ENCODE results near the gene KMT2C.
"Not testable (repeated sequence)": the region's sequence is repeated elsewhere in the genome, so short reads cannot be mapped to it uniquely, and the experiment has no call there.

DNA sequence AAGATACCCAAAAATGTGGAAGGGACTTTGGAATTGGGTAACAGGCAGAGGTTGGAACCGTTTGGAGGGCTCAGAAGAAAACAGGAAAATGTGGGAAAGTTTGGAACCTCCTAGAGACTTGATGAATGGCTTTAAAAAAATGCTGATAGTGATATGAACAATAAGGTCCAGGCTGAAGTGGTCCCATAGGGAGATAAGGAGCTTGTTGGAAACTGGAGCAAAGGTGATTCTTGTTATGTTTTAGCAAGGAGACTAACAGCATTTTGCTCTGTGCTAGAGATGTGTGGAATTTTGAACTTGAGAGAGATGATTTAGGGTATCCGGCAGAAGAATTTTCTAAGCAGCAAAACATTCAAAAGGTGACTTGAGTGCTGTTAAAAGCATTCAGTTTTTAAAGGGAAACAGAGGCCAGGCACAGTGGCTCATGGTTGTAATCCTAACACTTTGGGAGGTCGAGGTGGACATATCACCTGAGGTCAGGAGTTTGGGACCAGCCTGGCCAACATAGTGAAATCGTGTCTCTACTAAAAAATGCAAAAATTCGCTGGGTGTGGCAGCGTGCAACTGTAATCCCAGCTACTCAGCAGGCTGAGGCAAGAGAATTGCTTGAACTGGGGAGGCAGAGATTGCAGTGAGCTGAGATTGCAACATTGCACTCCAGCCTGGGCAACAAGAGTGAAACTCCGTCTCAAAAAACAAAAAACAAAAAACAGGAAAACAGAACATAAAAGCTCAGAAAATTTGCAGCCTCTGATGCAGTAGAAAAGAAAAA is 34.6 kb upstream of the KMT2C start:
- TF ChIP-seq, protein P1, sequence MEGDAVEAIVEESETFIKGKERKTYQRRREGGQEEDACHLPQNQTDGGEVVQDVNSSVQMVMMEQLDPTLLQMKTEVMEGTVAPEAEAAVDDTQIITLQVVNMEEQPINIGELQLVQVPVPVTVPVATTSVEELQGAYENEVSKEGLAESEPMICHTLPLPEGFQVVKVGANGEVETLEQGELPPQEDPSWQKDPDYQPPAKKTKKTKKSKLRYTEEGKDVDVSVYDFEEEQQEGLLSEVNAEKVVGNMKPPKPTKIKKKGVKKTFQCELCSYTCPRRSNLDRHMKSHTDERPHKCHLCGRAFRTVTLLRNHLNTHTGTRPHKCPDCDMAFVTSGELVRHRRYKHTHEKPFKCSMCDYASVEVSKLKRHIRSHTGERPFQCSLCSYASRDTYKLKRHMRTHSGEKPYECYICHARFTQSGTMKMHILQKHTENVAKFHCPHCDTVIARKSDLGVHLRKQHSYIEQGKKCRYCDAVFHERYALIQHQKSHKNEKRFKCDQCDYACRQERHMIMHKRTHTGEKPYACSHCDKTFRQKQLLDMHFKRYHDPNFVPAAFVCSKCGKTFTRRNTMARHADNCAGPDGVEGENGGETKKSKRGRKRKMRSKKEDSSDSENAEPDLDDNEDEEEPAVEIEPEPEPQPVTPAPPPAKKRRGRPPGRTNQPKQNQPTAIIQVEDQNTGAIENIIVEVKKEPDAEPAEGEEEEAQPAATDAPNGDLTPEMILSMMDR (tag by site-specific recombination; IDR thresholded peaks at IDR 0.05) = not testable (repeated sequence)
- TF ChIP-seq ZNF560 (tag by site-specific recombination; IDR thresholded peaks at IDR 0.05; ENCODE audit: borderline replicate concordance); YY1 (tag by site-specific recombination; IDR thresholded peaks at IDR 0.05): not testable (repeated sequence)
- TF ChIP-seq, protein P2, sequence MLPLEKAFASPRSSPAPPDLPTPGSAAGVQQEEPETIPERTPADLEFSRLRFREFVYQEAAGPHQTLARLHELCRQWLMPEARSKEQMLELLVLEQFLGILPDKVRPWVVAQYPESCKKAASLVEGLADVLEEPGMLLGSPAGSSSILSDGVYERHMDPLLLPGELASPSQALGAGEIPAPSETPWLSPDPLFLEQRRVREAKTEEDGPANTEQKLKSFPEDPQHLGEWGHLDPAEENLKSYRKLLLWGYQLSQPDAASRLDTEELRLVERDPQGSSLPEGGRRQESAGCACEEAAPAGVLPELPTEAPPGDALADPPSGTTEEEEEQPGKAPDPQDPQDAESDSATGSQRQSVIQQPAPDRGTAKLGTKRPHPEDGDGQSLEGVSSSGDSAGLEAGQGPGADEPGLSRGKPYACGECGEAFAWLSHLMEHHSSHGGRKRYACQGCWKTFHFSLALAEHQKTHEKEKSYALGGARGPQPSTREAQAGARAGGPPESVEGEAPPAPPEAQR (tag by site-specific recombination; IDR thresholded peaks at IDR 0.05) = not testable (repeated sequence)
- TF ChIP-seq, protein P3, sequence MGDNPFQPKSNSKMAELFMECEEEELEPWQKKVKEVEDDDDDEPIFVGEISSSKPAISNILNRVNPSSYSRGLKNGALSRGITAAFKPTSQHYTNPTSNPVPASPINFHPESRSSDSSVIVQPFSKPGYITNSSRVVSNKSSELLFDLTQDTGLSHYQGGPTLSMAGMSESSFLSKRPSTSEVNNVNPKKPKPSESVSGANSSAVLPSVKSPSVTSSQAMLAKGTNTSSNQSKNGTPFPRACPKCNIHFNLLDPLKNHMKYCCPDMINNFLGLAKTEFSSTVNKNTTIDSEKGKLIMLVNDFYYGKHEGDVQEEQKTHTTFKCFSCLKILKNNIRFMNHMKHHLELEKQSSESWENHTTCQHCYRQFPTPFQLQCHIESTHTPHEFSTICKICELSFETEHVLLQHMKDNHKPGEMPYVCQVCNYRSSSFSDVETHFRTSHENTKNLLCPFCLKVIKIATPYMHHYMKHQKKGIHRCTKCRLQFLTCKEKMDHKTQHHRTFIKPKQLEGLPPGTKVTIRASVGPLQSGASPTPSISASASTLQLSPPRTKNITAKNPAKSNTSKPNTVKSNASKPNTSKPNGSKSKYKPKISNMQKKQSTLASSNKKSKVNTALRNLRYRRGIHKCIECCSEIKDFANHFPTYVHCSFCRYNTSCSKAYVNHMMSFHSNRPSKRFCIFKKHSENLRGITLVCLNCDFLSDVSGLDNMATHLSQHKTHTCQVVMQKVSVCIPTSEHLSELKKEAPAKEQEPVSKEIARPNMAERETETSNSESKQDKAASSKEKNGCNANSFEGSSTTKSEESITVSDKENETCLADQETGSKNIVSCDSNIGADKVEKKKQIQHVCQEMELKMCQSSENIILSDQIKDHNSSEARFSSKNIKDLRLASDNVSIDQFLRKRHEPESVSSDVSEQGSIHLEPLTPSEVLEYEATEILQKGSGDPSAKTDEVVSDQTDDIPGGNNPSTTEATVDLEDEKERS (tag by site-specific recombination; IDR thresholded peaks at IDR 0.05) = not testable (repeated sequence)
- TF ChIP-seq, protein P4, sequence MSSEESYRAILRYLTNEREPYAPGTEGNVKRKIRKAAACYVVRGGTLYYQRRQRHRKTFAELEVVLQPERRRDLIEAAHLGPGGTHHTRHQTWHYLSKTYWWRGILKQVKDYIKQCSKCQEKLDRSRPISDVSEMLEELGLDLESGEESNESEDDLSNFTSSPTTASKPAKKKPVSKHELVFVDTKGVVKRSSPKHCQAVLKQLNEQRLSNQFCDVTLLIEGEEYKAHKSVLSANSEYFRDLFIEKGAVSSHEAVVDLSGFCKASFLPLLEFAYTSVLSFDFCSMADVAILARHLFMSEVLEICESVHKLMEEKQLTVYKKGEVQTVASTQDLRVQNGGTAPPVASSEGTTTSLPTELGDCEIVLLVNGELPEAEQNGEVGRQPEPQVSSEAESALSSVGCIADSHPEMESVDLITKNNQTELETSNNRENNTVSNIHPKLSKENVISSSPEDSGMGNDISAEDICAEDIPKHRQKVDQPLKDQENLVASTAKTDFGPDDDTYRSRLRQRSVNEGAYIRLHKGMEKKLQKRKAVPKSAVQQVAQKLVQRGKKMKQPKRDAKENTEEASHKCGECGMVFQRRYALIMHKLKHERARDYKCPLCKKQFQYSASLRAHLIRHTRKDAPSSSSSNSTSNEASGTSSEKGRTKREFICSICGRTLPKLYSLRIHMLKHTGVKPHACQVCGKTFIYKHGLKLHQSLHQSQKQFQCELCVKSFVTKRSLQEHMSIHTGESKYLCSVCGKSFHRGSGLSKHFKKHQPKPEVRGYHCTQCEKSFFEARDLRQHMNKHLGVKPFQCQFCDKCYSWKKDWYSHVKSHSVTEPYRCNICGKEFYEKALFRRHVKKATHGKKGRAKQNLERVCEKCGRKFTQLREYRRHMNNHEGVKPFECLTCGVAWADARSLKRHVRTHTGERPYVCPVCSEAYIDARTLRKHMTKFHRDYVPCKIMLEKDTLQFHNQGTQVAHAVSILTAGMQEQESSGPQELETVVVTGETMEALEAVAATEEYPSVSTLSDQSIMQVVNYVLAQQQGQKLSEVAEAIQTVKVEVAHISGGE (tag by site-specific recombination; conservative IDR thresholded peaks at IDR 0.05; ENCODE audit: low read depth) = not testable (repeated sequence)
